C4-2B (cell line): ENCODE data around the gene LRP1B.

Source experiments
- ZFX ChIP-seq: fragments of 450-650 bp; IDR thresholded peaks from 2 replicates; pipeline ENCODE4 v1.6.1; 2017
- TF ChIP-seq, protein P1 (sequence below): fragments of 450-650 bp; conservative IDR thresholded peaks from 2 replicates; pipeline ENCODE4 v1.5.1; 2017; ENCODE audit warnings: mild to moderate bottlenecking

DNA sequence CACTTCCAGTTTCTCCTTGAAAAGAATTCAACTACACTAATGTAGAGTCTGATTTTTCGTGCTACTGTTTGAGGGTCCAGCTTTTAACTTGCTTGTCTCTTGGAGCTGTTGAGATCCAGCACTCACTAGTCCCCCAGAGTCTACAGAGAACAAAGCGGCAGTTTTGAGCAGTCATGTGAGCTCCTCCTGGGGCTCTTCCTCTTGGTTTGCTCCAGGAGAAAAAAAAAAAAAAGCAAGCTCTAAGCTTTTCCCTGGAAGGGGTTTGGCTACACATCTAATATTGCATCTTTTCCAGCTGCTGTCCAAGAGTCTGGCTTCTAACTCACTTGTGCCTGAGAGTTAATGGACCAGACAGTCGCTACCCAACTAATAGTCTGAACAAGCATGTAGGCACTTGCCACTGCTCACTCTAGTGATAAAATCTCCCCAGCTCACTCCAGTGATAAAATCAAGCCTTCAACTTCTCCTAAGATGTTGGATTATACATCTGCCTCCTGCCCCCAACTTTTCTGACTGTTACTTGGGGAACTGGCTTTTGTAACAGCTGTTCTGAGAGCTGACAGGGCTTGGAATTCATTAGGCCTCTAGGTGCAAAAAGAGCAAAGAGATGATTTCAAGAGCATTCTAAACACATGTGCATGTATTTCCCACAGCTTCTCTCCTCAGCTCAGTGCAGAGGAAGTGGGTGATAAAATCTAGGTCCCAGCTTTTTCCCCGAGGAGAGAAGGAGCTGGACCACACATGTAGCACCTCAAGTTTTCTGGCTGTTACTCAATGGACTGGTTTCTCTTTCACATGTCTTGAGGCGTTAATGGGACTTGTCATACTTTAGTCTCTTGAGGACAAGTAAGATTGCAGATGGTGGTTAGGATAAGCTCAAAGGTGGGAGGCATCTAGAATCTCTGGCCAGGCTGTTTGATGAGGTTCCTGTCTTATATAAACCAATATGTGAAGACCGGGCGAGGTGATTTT lies 750.5 kb downstream of the LRP1B start:
- TF ChIP-seq, protein P1, sequence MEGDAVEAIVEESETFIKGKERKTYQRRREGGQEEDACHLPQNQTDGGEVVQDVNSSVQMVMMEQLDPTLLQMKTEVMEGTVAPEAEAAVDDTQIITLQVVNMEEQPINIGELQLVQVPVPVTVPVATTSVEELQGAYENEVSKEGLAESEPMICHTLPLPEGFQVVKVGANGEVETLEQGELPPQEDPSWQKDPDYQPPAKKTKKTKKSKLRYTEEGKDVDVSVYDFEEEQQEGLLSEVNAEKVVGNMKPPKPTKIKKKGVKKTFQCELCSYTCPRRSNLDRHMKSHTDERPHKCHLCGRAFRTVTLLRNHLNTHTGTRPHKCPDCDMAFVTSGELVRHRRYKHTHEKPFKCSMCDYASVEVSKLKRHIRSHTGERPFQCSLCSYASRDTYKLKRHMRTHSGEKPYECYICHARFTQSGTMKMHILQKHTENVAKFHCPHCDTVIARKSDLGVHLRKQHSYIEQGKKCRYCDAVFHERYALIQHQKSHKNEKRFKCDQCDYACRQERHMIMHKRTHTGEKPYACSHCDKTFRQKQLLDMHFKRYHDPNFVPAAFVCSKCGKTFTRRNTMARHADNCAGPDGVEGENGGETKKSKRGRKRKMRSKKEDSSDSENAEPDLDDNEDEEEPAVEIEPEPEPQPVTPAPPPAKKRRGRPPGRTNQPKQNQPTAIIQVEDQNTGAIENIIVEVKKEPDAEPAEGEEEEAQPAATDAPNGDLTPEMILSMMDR: no peak
- TF ChIP-seq ZFX: no peak
